ENCODE measurements around the gene LASP1. TPM values are rescaled to one million over a fixed set of nuclear protein-coding genes. Genes with fewer than 3 reads are reported as not detected.
"Not testable (repeated sequence)": the region's sequence is repeated elsewhere in the genome, so short reads cannot be mapped to it uniquely, and the experiment has no call there.

Gene LASP1
- total RNA-seq, 2 donors from 2014 or later, result 116 to 172 TPM

- no peaks in the 10 kb centered on the region for H3K9me3 Mint-ChIP-seq
- no peaks in the 10 kb centered on the region for H3K36me3 Mint-ChIP-seq (ENCODE audit: low read depth)
- no peak overlapping the region for H3K27ac Mint-ChIP-seq
Measured at GRCh38 chr17:38942696-38943334, 73.0 kb downstream of the LASP1 start.

GRCh38 chr17:38943607-38944006 lies 73.7 kb downstream of the LASP1 start:
- Mint-ChIP-seq H3K36me3 (ENCODE audit: low read depth) (no peaks in the 10 kb centered on the region), H3K27ac (no peak overlapping the region), H3K4me3 (no peak overlapping the region), H3K4me1 (no peaks in the 10 kb centered on the region), H3K27me3 (no peaks in the 10 kb centered on the region), H3K9me3 (no peaks in the 10 kb centered on the region)
- ATAC-seq (replicated peaks), result peak; percentile 39

More at GRCh38 chr17:38942696-38943334, 73.0 kb downstream of the LASP1 start:
- Mint-ChIP-seq H3K27me3 (no peaks in the 10 kb centered on the region), H3K4me1 (no peaks in the 10 kb centered on the region), H3K4me3 (no peak overlapping the region)
- ATAC-seq (replicated peaks), result no peak

- Mint-ChIP-seq H3K4me1 (no peaks in the 10 kb centered on the region), H3K4me3 (no peak overlapping the region), H3K9me3 (no peaks in the 10 kb centered on the region), H3K27me3 (no peaks in the 10 kb centered on the region), H3K27ac (no peak overlapping the region), H3K36me3 (ENCODE audit: low read depth) (no peaks in the 10 kb centered on the region)
- ATAC-seq (replicated peaks), result peak; percentile 48
Measured at GRCh38 chr17:38947189-38947588, 77.3 kb downstream of the LASP1 start.

GRCh38 chr17:38953800-38954199 lies 83.9 kb downstream of the LASP1 start:
- ATAC-seq (replicated peaks); H3K27ac Mint-ChIP-seq; H3K4me3 Mint-ChIP-seq; H3K36me3 Mint-ChIP-seq (ENCODE audit: low read depth); H3K9me3 Mint-ChIP-seq; H3K4me1 Mint-ChIP-seq; H3K27me3 Mint-ChIP-seq: not testable (repeated sequence)

GRCh38 chr17:38958326-38958725 lies 88.5 kb downstream of the LASP1 start:
- no peaks in the 10 kb centered on the region for H3K4me1 Mint-ChIP-seq
- ATAC-seq (replicated peaks), result no peak

GRCh38 chr17:38958756-38959155 lies 88.9 kb downstream of the LASP1 start:
- ATAC-seq (replicated peaks), result no peak
- H3K4me3 Mint-ChIP-seq, result no peak overlapping the region
- H3K9me3 Mint-ChIP-seq, result no peaks in the 10 kb centered on the region
- no peak overlapping the region for H3K27ac Mint-ChIP-seq
- no peaks in the 10 kb centered on the region for H3K27me3 Mint-ChIP-seq
- H3K4me1 Mint-ChIP-seq, result no peaks in the 10 kb centered on the region
- H3K36me3 Mint-ChIP-seq (ENCODE audit: low read depth), result no peaks in the 10 kb centered on the region

More at GRCh38 chr17:38958326-38958725, 88.5 kb downstream of the LASP1 start:
- no peaks in the 10 kb centered on the region for H3K9me3 Mint-ChIP-seq
- H3K36me3 Mint-ChIP-seq (ENCODE audit: low read depth), result no peaks in the 10 kb centered on the region
- no peaks in the 10 kb centered on the region for H3K27me3 Mint-ChIP-seq
- H3K4me3 Mint-ChIP-seq, result no peak overlapping the region
- H3K27ac Mint-ChIP-seq, result no peak overlapping the region

- Mint-ChIP-seq H3K4me1 (no peaks in the 10 kb centered on the region), H3K36me3 (ENCODE audit: low read depth) (no peaks in the 10 kb centered on the region), H3K27ac (no peak overlapping the region), H3K9me3 (no peaks in the 10 kb centered on the region), H3K27me3 (no peaks in the 10 kb centered on the region), H3K4me3 (no peak overlapping the region)
- no peak for ATAC-seq (replicated peaks)
Measured at GRCh38 chr17:38959508-38959907, 89.7 kb downstream of the LASP1 start.

- Mint-ChIP-seq H3K9me3 (no peaks in the 10 kb centered on the region), H3K4me3 (peak overlapping the region; percentile 40), H3K4me1 (no peaks in the 10 kb centered on the region), H3K36me3 (ENCODE audit: low read depth) (no peaks in the 10 kb centered on the region), H3K27ac (no peak overlapping the region), H3K27me3 (no peaks in the 10 kb centered on the region)
- no peak for ATAC-seq (replicated peaks)
Measured at GRCh38 chr17:38960402-38960801, 90.5 kb downstream of the LASP1 start.

GRCh38 chr17:38961413-38961812 lies 91.6 kb downstream of the LASP1 start:
- no peak for ATAC-seq (replicated peaks)
- no peaks in the 10 kb centered on the region for H3K4me1 Mint-ChIP-seq
- no peaks in the 10 kb centered on the region for H3K36me3 Mint-ChIP-seq (ENCODE audit: low read depth)
- H3K9me3 Mint-ChIP-seq, result no peaks in the 10 kb centered on the region
- no peak overlapping the region for H3K27ac Mint-ChIP-seq
- no peaks in the 10 kb centered on the region for H3K27me3 Mint-ChIP-seq
- peak overlapping the region; percentile 40 for H3K4me3 Mint-ChIP-seq

- H3K36me3 Mint-ChIP-seq (ENCODE audit: low read depth), result no peaks in the 10 kb centered on the region
- H3K9me3 Mint-ChIP-seq, result no peaks in the 10 kb centered on the region
- H3K4me3 Mint-ChIP-seq, result peak within 1 kb of the TSS; percentile 83
Measured at GRCh38 chr17:38967290-38967738, 97.5 kb downstream of the LASP1 start, which contains the start of gene FBXO47. FBXO47 (minus strand) TSS chr17:38967403; CDS start chr17:38963025, 4,378 bp downstream.

GRCh38 chr17:38969281-38969680 lies 99.4 kb downstream of the LASP1 start:
- H3K27me3 Mint-ChIP-seq, result no peaks in the 10 kb centered on the region
- ATAC-seq (replicated peaks), result no peak
- no peak overlapping the region for H3K4me3 Mint-ChIP-seq
- H3K4me1 Mint-ChIP-seq, result peaks cover 5% of the 10 kb centered on the region
- H3K36me3 Mint-ChIP-seq (ENCODE audit: low read depth), result no peaks in the 10 kb centered on the region
- H3K9me3 Mint-ChIP-seq, result no peaks in the 10 kb centered on the region
- H3K27ac Mint-ChIP-seq, result no peak overlapping the region

More at GRCh38 chr17:38967290-38967738, 97.5 kb downstream of the LASP1 start, which contains the start of gene FBXO47:
- peaks cover 5% of the 10 kb centered on the region for H3K4me1 Mint-ChIP-seq
- H3K27me3 Mint-ChIP-seq, result no peaks in the 10 kb centered on the region
- ATAC-seq (replicated peaks), result peak; percentile 99
- H3K27ac Mint-ChIP-seq, result peak within 1 kb of the TSS; percentile 90

GRCh38 chr17:38970128-38970527 lies 100.3 kb downstream of the LASP1 start:
- no peaks in the 10 kb centered on the region for H3K9me3 Mint-ChIP-seq
- peaks cover 5% of the 10 kb centered on the region for H3K4me1 Mint-ChIP-seq
- no peaks in the 10 kb centered on the region for H3K27me3 Mint-ChIP-seq
- no peak overlapping the region for H3K27ac Mint-ChIP-seq
- H3K4me3 Mint-ChIP-seq, result no peak overlapping the region
- H3K36me3 Mint-ChIP-seq (ENCODE audit: low read depth), result no peaks in the 10 kb centered on the region
- ATAC-seq (replicated peaks), result no peak

GRCh38 chr17:38970804-38971203 lies 100.9 kb downstream of the LASP1 start:
- Mint-ChIP-seq H3K36me3 (ENCODE audit: low read depth) (no peaks in the 10 kb centered on the region), H3K27ac (no peak overlapping the region), H3K4me3 (no peak overlapping the region), H3K27me3 (no peaks in the 10 kb centered on the region), H3K4me1 (peaks cover 5% of the 10 kb centered on the region), H3K9me3 (no peaks in the 10 kb centered on the region)
- ATAC-seq (replicated peaks), result no peak

Measured in activated T-helper 17 cell treated with anti-CD3 and anti-CD28 coated beads, Interleukin-2, amount 50 U/mL, for 72 hours (primary cell).